ENCODE data around the gene TRAF3IP3. TPM values are rescaled to one million over a fixed set of nuclear protein-coding genes. Genes with fewer than 3 reads are reported as not detected.

The TRAF3IP3 gene
- total RNA-seq, 1 donor: not detected

DNA sequence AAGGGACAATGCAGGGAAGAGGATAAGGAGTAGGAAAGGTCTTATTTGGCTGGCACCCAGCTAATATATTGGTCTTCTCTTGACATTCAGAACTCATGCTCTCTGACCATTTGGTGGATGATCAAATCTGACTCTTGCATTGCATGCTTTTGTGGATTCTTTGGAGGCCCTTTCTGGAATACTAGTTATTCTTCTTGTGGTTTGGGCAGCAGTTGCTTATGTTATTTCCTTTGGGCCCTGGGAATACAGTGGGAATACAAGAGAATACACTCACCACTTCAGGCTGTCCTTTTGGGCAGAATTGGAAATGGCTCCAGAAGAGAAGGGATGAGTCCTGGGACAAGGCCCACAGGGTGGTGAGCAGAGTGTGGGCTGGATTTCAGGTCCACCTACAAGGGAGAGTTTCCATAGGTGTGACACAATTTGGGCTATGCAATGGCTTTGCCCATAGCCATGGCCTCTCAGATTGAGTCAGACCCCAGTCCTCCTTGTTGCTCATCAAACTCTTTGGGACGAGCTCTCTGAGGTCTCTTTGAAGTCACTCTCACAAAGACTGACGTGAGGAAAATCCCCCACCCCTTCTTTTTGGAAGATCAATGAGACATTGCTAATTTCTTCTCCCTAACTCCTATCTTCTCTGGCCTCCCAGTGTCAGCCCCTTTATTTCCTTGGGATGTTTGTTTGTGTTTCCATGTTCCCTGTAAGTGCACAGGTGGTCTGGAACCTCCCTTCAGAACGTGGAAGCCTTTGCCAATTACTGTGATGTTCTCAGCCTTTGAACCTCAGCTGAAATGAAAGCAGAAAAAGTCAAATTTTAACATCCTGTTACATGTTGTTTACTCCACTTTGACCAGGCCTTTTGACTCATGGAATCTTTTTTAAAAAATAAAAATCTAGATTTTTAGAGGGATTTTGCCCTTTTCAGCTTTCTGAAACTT lies 31.8 kb upstream of the TRAF3IP3 start:
- peak; percentile 31 for DNase-seq (ENCODE audit: low read depth)
- TF ChIP-seq, protein P1, sequence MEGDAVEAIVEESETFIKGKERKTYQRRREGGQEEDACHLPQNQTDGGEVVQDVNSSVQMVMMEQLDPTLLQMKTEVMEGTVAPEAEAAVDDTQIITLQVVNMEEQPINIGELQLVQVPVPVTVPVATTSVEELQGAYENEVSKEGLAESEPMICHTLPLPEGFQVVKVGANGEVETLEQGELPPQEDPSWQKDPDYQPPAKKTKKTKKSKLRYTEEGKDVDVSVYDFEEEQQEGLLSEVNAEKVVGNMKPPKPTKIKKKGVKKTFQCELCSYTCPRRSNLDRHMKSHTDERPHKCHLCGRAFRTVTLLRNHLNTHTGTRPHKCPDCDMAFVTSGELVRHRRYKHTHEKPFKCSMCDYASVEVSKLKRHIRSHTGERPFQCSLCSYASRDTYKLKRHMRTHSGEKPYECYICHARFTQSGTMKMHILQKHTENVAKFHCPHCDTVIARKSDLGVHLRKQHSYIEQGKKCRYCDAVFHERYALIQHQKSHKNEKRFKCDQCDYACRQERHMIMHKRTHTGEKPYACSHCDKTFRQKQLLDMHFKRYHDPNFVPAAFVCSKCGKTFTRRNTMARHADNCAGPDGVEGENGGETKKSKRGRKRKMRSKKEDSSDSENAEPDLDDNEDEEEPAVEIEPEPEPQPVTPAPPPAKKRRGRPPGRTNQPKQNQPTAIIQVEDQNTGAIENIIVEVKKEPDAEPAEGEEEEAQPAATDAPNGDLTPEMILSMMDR (IDR thresholded peaks at IDR 0.05; ENCODE audit: insufficient read depth, low read length): no peak

DNA sequence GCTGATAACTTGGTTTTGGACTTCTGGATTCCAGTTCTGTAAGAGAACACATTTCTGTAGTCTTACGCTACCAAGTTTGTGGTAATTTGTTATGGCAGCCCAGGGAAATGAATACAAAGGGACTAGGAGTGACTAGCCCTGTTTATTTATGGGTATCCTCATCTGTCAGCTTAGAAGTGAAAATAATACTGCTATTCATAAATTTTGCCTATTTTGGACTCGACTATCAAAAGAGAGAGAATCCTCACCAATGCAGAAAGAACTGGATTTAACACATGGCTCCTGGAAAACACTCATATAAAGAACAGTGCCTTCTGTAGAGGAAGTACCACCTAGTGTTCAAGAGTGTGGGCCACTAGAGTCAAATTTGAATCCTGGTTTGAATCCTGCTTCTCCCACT lies 28.6 kb upstream of the TRAF3IP3 start:
- H3K4me3 ChIP-seq (ENCODE audit: low read depth, low read length): no peak overlapping the region
- TF ChIP-seq, protein P1 (IDR thresholded peaks at IDR 0.05; ENCODE audit: insufficient read depth, low read length): no peak
- DNase-seq (ENCODE audit: low read depth): no peak

More for the DNA sequence above, 31.8 kb upstream of the TRAF3IP3 start:
- no peak overlapping the region for H3K4me3 ChIP-seq (ENCODE audit: low read depth, low read length)

- no peak overlapping the region for H3K4me3 ChIP-seq (ENCODE audit: low read depth, low read length)
- no peak for DNase-seq (ENCODE audit: low read depth)
- TF ChIP-seq, protein P1 (IDR thresholded peaks at IDR 0.05; ENCODE audit: insufficient read depth, low read length): no peak
These were observed 28.1 kb upstream of the TRAF3IP3 start for GRCh38 chr1:209727785-209728184.

DNA sequence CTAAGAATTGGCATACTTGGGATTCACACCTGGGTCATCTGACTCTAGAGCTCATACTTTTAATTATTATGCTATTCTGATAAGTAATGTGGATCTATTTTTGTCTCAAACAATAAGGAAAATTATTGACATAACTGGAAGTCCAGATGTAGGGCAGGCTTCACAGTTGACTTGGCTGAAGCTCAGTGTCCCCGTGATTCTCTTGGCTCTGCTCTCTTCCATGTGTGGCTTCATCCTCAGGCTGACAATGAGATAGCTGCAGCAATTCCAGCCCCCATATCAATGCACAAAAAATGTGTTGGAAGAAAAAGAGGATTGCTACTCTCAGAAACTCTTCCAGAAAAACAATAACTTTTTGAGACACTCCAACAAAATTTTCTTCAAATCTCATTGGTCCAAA lies 27.4 kb upstream of the TRAF3IP3 start:
- no peak for DNase-seq (ENCODE audit: low read depth)
- no peak overlapping the region for H3K4me3 ChIP-seq (ENCODE audit: low read depth, low read length)
- TF ChIP-seq, protein P1 (IDR thresholded peaks at IDR 0.05; ENCODE audit: insufficient read depth, low read length): no peak

GRCh38 chr1:209729436-209729835 lies 26.4 kb upstream of the TRAF3IP3 start:
- H3K4me3 ChIP-seq (ENCODE audit: low read depth, low read length): no peak overlapping the region
- no peak for DNase-seq (ENCODE audit: low read depth)
- TF ChIP-seq, protein P1 (IDR thresholded peaks at IDR 0.05; ENCODE audit: insufficient read depth, low read length): no peak

- H3K4me3 ChIP-seq (ENCODE audit: low read depth, low read length): no peak overlapping the region
- DNase-seq (ENCODE audit: low read depth): no peak
- TF ChIP-seq, protein P1 (IDR thresholded peaks at IDR 0.05; ENCODE audit: insufficient read depth, low read length): no peak
These were observed 23.1 kb upstream of the TRAF3IP3 start for GRCh38 chr1:209732725-209733124.
